ENCODE measurements around the gene KRTAP7-1. TPM values are rescaled to one million over a fixed set of nuclear protein-coding genes. Genes with fewer than 3 reads are reported as not detected.

The KRTAP7-1 gene
- total and polyA plus RNA-seq, 2 of the 8 experiments (the other 6 are each of a cell fraction or from before 2014, with no cell fraction given): not detected

GRCh38 chr21:30779249-30779648 is 50.3 kb downstream of the KRTAP7-1 start:
- no peaks in the 10 kb centered on the region for H3K27me3 ChIP-seq (replicated peaks in 1 of 4; ENCODE audit: control insufficient read depth in 3 of 4, extremely low read depth in 1 of 4, insufficient read depth in 3 of 4, low read length in 3 of 4)
- H3K4ac ChIP-seq (replicated peaks; ENCODE audit: insufficient read length, low read depth, low read length): no peak overlapping the region
- DNase-seq (ENCODE audit: low read depth in 1 of 2, low spot score in 2 of 2) (no peak), FAIRE-seq (no peak)
- H3K56ac ChIP-seq (replicated peaks; ENCODE audit: insufficient read length, low read depth, low read length): no peak overlapping the region
- no peak overlapping the region for H4K8ac ChIP-seq (ENCODE audit: extremely low read depth, insufficient read depth, low read length)
- no peak overlapping the region for H2AK5ac ChIP-seq (ENCODE audit: low read depth, low read length)
- H3K4me2 ChIP-seq (ENCODE audit: insufficient read depth in 1 of 2, low read depth in 2 of 2, low read length in 2 of 2): no peak overlapping the region
- H3K79me1 ChIP-seq (ENCODE audit: low read depth, low read length): no peaks in the 10 kb centered on the region
- H3K4me3 ChIP-seq (ENCODE audit: extremely low read depth in 1 of 4, insufficient read depth in 2 of 4, low read depth in 3 of 4, low read length in 4 of 4): no peak overlapping the region
- H3K23ac ChIP-seq (ENCODE audit: insufficient read length): no peak overlapping the region
- no peak overlapping the region for H3K14ac ChIP-seq (ENCODE audit: insufficient read length)
- no peak overlapping the region for H3K18ac ChIP-seq (ENCODE audit: extremely low read depth, low read length)
- no peak overlapping the region for H2BK15ac ChIP-seq (ENCODE audit: low read length)
- H3K9me3 ChIP-seq (ENCODE audit: insufficient read depth in 2 of 2, low read depth in 1 of 2, low read length in 1 of 2): no peaks in the 10 kb centered on the region; a peak in 1 of 4 replicates
- no peaks in the 10 kb centered on the region for H3K36me3 ChIP-seq (ENCODE audit: control insufficient read depth in 2 of 4, insufficient read depth in 4 of 4, low read length in 3 of 4)
- no peaks in the 10 kb centered on the region for H3K23me2 ChIP-seq (ENCODE audit: low read depth, low read length)
- H2BK20ac ChIP-seq (ENCODE audit: low read length): no peak overlapping the region
- ChIA-PET CTCF (ENCODE audit: partially characterized antibody) (no interaction called here), POLR2A (ENCODE audit: partially characterized antibody) (no interaction called here)
- H4K5ac ChIP-seq (ENCODE audit: insufficient read length, low read depth, low read length): no peak overlapping the region
- H2BK12ac ChIP-seq (ENCODE audit: low read depth, low read length): no peak overlapping the region
- no peaks in the 10 kb centered on the region for H4K20me1 ChIP-seq (replicated peaks in 1 of 2; ENCODE audit: control insufficient read depth in 1 of 2, insufficient read depth in 2 of 2, low read length in 2 of 2)
- H3K4me1 ChIP-seq (replicated peaks in 1 of 4; ENCODE audit: control insufficient read depth in 3 of 4, insufficient read depth in 4 of 4, low read length in 3 of 4): no peaks in the 10 kb centered on the region
- H4K91ac ChIP-seq (replicated peaks; ENCODE audit: insufficient read length, low read length): no peak overlapping the region
- H3K79me2 ChIP-seq (ENCODE audit: control insufficient read depth in 1 of 2, insufficient read depth in 2 of 2, low read length in 2 of 2): no peaks in the 10 kb centered on the region
- H2BK120ac ChIP-seq (replicated peaks; ENCODE audit: low read depth, low read length): no peak overlapping the region
- no peak overlapping the region for H3K27ac ChIP-seq (ENCODE audit: low read depth, low read length)
- H2AFZ ChIP-seq (ENCODE audit: low read length): no peak overlapping the region
- 100% methylated on average over 1 of the region's 1 CpG; no CpG with 5 or more reads in 1 of the 2 experiments for WGBS, 2 experiments (ENCODE audit: extremely low coverage in 1 of 2, insufficient coverage in 1 of 2, insufficient read length in 1 of 2, insufficient replicate concordance in 2 of 2, low coverage in 1 of 2, low lambda C conversion rate in 2 of 2, missing lambda C conversion rate in 1 of 2)
- H2BK5ac ChIP-seq (ENCODE audit: low read depth, low read length): no peak overlapping the region
- H3K9ac ChIP-seq (replicated peaks in 1 of 4; ENCODE audit: extremely low read depth in 1 of 4, low read depth in 3 of 4, low read length in 3 of 4): no peak overlapping the region
- TF ChIP-seq JUND (IDR thresholded peaks at IDR 0.05; ENCODE audit: low read length) (no peak), SAP30 (IDR thresholded peaks at IDR 0.05; ENCODE audit: insufficient read depth, insufficient replicate concordance, low read length) (no peak), NANOG (IDR thresholded peaks at IDR 0.05; ENCODE audit: insufficient read depth, low read depth, low read length, poor library complexity, severe bottlenecking) (no peak), ATF3 (IDR thresholded peaks at IDR 0.05; ENCODE audit: insufficient read depth, low read depth, low read length) (no peak)
